ENCODE data around the gene DSPP.

DNA sequence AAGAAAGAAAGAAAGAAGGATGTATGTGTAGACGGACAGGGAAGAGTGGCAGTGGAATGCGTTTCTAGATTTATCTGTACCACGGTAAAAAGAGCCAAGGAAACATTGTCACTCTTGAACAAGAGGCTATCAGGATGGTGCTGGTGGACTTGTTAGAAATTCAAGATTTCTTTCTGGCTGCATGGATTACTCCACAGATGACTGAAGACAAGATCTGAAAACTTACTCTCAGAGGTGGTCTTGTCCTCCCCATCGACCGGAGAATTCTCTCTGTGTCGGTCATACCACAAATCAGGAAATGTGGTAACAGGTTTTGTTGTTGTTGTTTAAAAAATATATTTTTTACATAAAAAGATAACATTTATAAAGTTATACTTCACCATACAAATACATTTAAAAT lies 11.8 kb downstream of the DSPP start:
- TF ChIP-seq BHLHE40 (IDR thresholded peaks at IDR 0.05; ENCODE audit: low read depth, low read length) = no peak
- TF ChIP-seq SMC3 (IDR thresholded peaks at IDR 0.05; ENCODE audit: low read depth, low read length) = no peak
- no peak for TF ChIP-seq POLR2A (IDR thresholded peaks at IDR 0.05; ENCODE audit: low read depth, low read length)
- TF ChIP-seq, protein P1, sequence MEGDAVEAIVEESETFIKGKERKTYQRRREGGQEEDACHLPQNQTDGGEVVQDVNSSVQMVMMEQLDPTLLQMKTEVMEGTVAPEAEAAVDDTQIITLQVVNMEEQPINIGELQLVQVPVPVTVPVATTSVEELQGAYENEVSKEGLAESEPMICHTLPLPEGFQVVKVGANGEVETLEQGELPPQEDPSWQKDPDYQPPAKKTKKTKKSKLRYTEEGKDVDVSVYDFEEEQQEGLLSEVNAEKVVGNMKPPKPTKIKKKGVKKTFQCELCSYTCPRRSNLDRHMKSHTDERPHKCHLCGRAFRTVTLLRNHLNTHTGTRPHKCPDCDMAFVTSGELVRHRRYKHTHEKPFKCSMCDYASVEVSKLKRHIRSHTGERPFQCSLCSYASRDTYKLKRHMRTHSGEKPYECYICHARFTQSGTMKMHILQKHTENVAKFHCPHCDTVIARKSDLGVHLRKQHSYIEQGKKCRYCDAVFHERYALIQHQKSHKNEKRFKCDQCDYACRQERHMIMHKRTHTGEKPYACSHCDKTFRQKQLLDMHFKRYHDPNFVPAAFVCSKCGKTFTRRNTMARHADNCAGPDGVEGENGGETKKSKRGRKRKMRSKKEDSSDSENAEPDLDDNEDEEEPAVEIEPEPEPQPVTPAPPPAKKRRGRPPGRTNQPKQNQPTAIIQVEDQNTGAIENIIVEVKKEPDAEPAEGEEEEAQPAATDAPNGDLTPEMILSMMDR (conservative IDR thresholded peaks at IDR 0.05; ENCODE audit: low read depth, low read length) = no peak
- TF ChIP-seq, protein P2, sequence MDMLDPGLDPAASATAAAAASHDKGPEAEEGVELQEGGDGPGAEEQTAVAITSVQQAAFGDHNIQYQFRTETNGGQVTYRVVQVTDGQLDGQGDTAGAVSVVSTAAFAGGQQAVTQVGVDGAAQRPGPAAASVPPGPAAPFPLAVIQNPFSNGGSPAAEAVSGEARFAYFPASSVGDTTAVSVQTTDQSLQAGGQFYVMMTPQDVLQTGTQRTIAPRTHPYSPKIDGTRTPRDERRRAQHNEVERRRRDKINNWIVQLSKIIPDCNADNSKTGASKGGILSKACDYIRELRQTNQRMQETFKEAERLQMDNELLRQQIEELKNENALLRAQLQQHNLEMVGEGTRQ (IDR thresholded peaks at IDR 0.05; ENCODE audit: low read depth, low read length) = no peak
- no peak for TF ChIP-seq MAZ (IDR thresholded peaks at IDR 0.05; ENCODE audit: borderline replicate concordance, low read depth, low read length)
- no peak for TF ChIP-seq MXI1 (IDR thresholded peaks at IDR 0.05; ENCODE audit: borderline replicate concordance, low read depth, low read length)
- TF ChIP-seq CHD1 (IDR thresholded peaks at IDR 0.05; ENCODE audit: low read depth, low read length) = no peak
- TF ChIP-seq RFX5 (IDR thresholded peaks at IDR 0.05; ENCODE audit: low read depth, low read length) = no peak
- no peak for TF ChIP-seq RAD21 (IDR thresholded peaks at IDR 0.05; ENCODE audit: low read length)
- TF ChIP-seq FOS (IDR thresholded peaks at IDR 0.05; ENCODE audit: low read depth, low read length) = no peak
